Memory B cell (primary cell): ENCODE results near the gene C13orf46.

Experiments used
- ATAC-seq: fragments of 150-1000 bp; cut with Tn5 transposase; 2 replicates; pipeline ENCODE4 v1.10.0; 2021; ENCODE audit warnings: low read depth, mild to moderate bottlenecking, moderate library complexity
- DNase-seq, 2 donors: peaks; one replicate each; pipeline ENCODE4 v3.0.0; 2022; ENCODE audit warnings: low spot score in 2 of 2
- H3K27ac Mint-ChIP-seq: one replicate; pipeline ENCODE4 v1.8.0; 2022; ENCODE audit warnings: mild to moderate bottlenecking, moderate library complexity, mixed read lengths
- H3K27me3 Mint-ChIP-seq: one replicate; pipeline ENCODE4 v1.8.0; 2022; ENCODE audit warnings: mixed read lengths
- H3K36me3 Mint-ChIP-seq: one replicate; pipeline ENCODE4 v1.8.0; 2022; ENCODE audit warnings: mild to moderate bottlenecking, mixed read lengths
- H3K4me1 Mint-ChIP-seq: one replicate; pipeline ENCODE4 v1.8.0; 2022; ENCODE audit warnings: mixed read lengths
- H3K4me3 Mint-ChIP-seq: one replicate; pipeline ENCODE4 v1.8.0; 2022; ENCODE audit warnings: mild to moderate bottlenecking, moderate library complexity, mixed read lengths
- H3K9me3 Mint-ChIP-seq: one replicate; pipeline ENCODE4 v1.8.0; 2022; ENCODE audit warnings: mixed read lengths

C13orf46 gene

GRCh38 chr13:114002771-114003321 lies 29.0 kb upstream of the C13orf46 start:
- H3K27ac Mint-ChIP-seq: peak overlapping the region; percentile 45
- DNase-seq (no peak), ATAC-seq (no peak)
- H3K27me3 Mint-ChIP-seq: no peaks in the 10 kb centered on the region
- peaks cover 17% of the 10 kb centered on the region for H3K36me3 Mint-ChIP-seq
- no peaks in the 10 kb centered on the region for H3K9me3 Mint-ChIP-seq
- no peaks in the 10 kb centered on the region for H3K4me1 Mint-ChIP-seq
- no peak overlapping the region for H3K4me3 Mint-ChIP-seq

- Mint-ChIP-seq H3K4me3 (no peak overlapping the region), H3K27ac (no peak overlapping the region)
- ATAC-seq: no peak
Observed at GRCh38 chr13:114002009-114002544, 28.2 kb upstream of the C13orf46 start.

GRCh38 chr13:114001331-114002008 lies 27.6 kb upstream of the C13orf46 start:
- Mint-ChIP-seq H3K27ac (no peak overlapping the region), H3K36me3 (peaks cover 21% of the 10 kb centered on the region), H3K4me1 (no peaks in the 10 kb centered on the region), H3K9me3 (no peaks in the 10 kb centered on the region), H3K27me3 (no peaks in the 10 kb centered on the region), H3K4me3 (no peak overlapping the region)
- DNase-seq (no peak), ATAC-seq (no peak)

More at GRCh38 chr13:114002009-114002544, 28.2 kb upstream of the C13orf46 start:
- DNase-seq: no peak
- Mint-ChIP-seq H3K36me3 (peaks cover 21% of the 10 kb centered on the region), H3K4me1 (no peaks in the 10 kb centered on the region), H3K9me3 (no peaks in the 10 kb centered on the region), H3K27me3 (no peaks in the 10 kb centered on the region)

GRCh38 chr13:114000151-114001040 lies 26.5 kb upstream of the C13orf46 start:
- Mint-ChIP-seq H3K36me3 (peaks cover 21% of the 10 kb centered on the region), H3K4me3 (no peak overlapping the region), H3K27ac (no peak overlapping the region), H3K4me1 (no peaks in the 10 kb centered on the region), H3K9me3 (no peaks in the 10 kb centered on the region), H3K27me3 (no peaks in the 10 kb centered on the region)
- DNase-seq: no peak
- ATAC-seq: no peak

GRCh38 chr13:113999618-113999910 lies 25.7 kb upstream of the C13orf46 start:
- no peaks in the 10 kb centered on the region for H3K9me3 Mint-ChIP-seq
- no peaks in the 10 kb centered on the region for H3K27me3 Mint-ChIP-seq
- H3K27ac Mint-ChIP-seq: no peak overlapping the region
- DNase-seq (no peak), ATAC-seq (no peak)
- H3K4me3 Mint-ChIP-seq: no peak overlapping the region
- peaks cover 15% of the 10 kb centered on the region for H3K36me3 Mint-ChIP-seq
- no peaks in the 10 kb centered on the region for H3K4me1 Mint-ChIP-seq

GRCh38 chr13:113998781-113999617 lies 25.1 kb upstream of the C13orf46 start:
- Mint-ChIP-seq H3K4me3 (no peak overlapping the region), H3K27ac (peak overlapping the region; percentile 72), H3K4me1 (no peaks in the 10 kb centered on the region), H3K27me3 (no peaks in the 10 kb centered on the region), H3K36me3 (peaks cover 18% of the 10 kb centered on the region), H3K9me3 (no peaks in the 10 kb centered on the region)
- ATAC-seq (no peak), DNase-seq (no peak)

GRCh38 chr13:113997845-113998751 lies 24.2 kb upstream of the C13orf46 start:
- Mint-ChIP-seq H3K4me1 (no peaks in the 10 kb centered on the region), H3K36me3 (peaks cover 18% of the 10 kb centered on the region), H3K27ac (peak overlapping the region; percentile 72), H3K4me3 (no peak overlapping the region), H3K9me3 (no peaks in the 10 kb centered on the region), H3K27me3 (no peaks in the 10 kb centered on the region)
- ATAC-seq (no peak), DNase-seq (no peak)

- H3K27me3 Mint-ChIP-seq: no peaks in the 10 kb centered on the region
- H3K9me3 Mint-ChIP-seq: no peaks in the 10 kb centered on the region
- ATAC-seq (no peak), DNase-seq (no peak)
- H3K4me1 Mint-ChIP-seq: no peaks in the 10 kb centered on the region
- H3K36me3 Mint-ChIP-seq: peaks cover 20% of the 10 kb centered on the region
- H3K4me3 Mint-ChIP-seq: no peak overlapping the region
- no peak overlapping the region for H3K27ac Mint-ChIP-seq
Observed at GRCh38 chr13:113996912-113997745, 23.3 kb upstream of the C13orf46 start.

GRCh38 chr13:113996081-113996911 lies 22.4 kb upstream of the C13orf46 start:
- Mint-ChIP-seq H3K4me1 (peaks cover 3% of the 10 kb centered on the region), H3K27ac (no peak overlapping the region), H3K36me3 (peaks cover 26% of the 10 kb centered on the region), H3K4me3 (no peak overlapping the region), H3K27me3 (no peaks in the 10 kb centered on the region), H3K9me3 (no peaks in the 10 kb centered on the region)
- ATAC-seq (no peak), DNase-seq (no peak)

- Mint-ChIP-seq H3K27ac (no peak overlapping the region), H3K9me3 (peaks cover under 1% of the 10 kb centered on the region), H3K36me3 (peaks cover 36% of the 10 kb centered on the region), H3K4me3 (no peak overlapping the region), H3K4me1 (peaks cover 10% of the 10 kb centered on the region), H3K27me3 (no peaks in the 10 kb centered on the region)
- DNase-seq (no peak), ATAC-seq (no peak)
Observed at GRCh38 chr13:113995051-113995601, 21.2 kb upstream of the C13orf46 start.

GRCh38 chr13:113992276-113993005 lies 18.6 kb upstream of the C13orf46 start:
- DNase-seq: no peak
- Mint-ChIP-seq H3K36me3 (peaks cover 43% of the 10 kb centered on the region), H3K4me3 (no peak overlapping the region), H3K27me3 (no peaks in the 10 kb centered on the region), H3K27ac (peak overlapping the region; percentile 55), H3K9me3 (peaks cover 14% of the 10 kb centered on the region), H3K4me1 (peaks cover 28% of the 10 kb centered on the region)
- no peak for ATAC-seq
